ENCODE measurements around the gene TOMM20L. TPM values are rescaled to one million over a fixed set of nuclear protein-coding genes. Genes with fewer than 3 reads are reported as not detected.

TOMM20L gene
- total and polyA plus RNA-seq, 2 of the 13 experiments (the other 11 are each of a cell fraction or from before 2014, with no cell fraction given), result 0.46 TPM; not detected in 1

DNA sequence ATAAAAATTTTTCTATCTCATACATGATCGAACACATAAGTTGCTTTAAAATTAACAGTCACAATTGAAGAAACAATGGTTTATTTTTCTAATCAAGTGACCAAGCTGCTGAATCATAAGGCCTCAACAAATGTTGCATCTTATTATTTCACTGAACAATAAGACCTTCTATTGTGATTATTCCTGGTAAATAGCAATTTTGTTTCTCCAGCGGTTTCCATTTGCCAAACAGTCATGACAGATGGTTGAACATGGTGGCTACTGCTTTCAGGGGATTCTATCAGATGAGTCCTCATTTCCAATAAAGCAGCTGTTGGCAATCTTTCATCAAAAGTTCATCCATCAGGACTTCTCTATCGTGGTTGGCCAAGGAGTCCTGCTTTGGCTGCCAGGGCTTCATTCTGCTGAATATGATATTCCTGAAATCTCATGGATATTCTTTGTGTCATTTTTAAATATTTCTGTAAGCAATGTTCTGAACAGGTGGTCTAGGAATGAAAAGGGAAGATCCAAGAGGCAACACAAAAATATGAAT is 13.0 kb downstream of the TOMM20L start (continued):
- no peak for TF ChIP-seq ZNF576 (CRISPR knock-in tag; IDR thresholded peaks at IDR 0.05)
- no peak for TF ChIP-seq ZNF747 (CRISPR knock-in tag; IDR thresholded peaks at IDR 0.05; ENCODE audit: borderline replicate concordance)
- TF ChIP-seq FOSL2 (CRISPR knock-in tag; IDR thresholded peaks at IDR 0.05), result no peak
- no peak for TF ChIP-seq DR1 (CRISPR knock-in tag; IDR thresholded peaks at IDR 0.05)
- TF ChIP-seq ZFAT (CRISPR knock-in tag; conservative IDR thresholded peaks at IDR 0.05), result no peak
- TF ChIP-seq ZNF367 (CRISPR knock-in tag; IDR thresholded peaks at IDR 0.05; ENCODE audit: borderline replicate concordance), result no peak
- TF ChIP-seq DZIP1 (CRISPR knock-in tag; IDR thresholded peaks at IDR 0.05), result no peak
- no peak for TF ChIP-seq SIN3B (IDR thresholded peaks at IDR 0.05; ENCODE audit: low read length)
- TF ChIP-seq ZNF547 (CRISPR knock-in tag; IDR thresholded peaks at IDR 0.05), result no peak

- peaks cover 10 to 48% of the 10 kb centered on the region in 2 experiments for H3K36me3 ChIP-seq (replicated peaks in 1 of 2; ENCODE audit: control insufficient read depth in 1 of 2, insufficient read depth in 2 of 2, low read length in 2 of 2)
- no peak for DNase-seq (ENCODE audit: low spot score)
- no peaks in the 10 kb centered on the region for H4K20me1 ChIP-seq (ENCODE audit: insufficient read depth, low read length)
- no peaks in the 10 kb centered on the region for H3K9me3 ChIP-seq (ENCODE audit: low read length)
- intact Hi-C loops (cut with micrococcal nuclease; ENCODE audit: unreplicated experiment), result no loop called here
- WGBS (ENCODE audit: low lambda C conversion rate), result 92% methylated on average over 1 of the region's 1 CpG
- H3K27me3 ChIP-seq (ENCODE audit: control insufficient read depth in 1 of 2, insufficient read depth in 2 of 2, low read length in 2 of 2), result no peaks in the 10 kb centered on the region
- H3K4me2 ChIP-seq (ENCODE audit: low read depth, low read length), result no peak overlapping the region
- no peak overlapping the region for H3K27ac ChIP-seq (ENCODE audit: extremely low read length, insufficient read depth, low read length)
- FAIRE-seq, result no peak
- peak; percentile 91 for ATAC-seq
- peaks cover 4% of the 10 kb centered on the region; the same call in 1 of the 2 replicates for H3K4me1 ChIP-seq (ENCODE audit: insufficient read depth, low read length)
- BruUV-seq (replicated peaks), result TSS peak; percentile 21
- ChIA-PET POLR2A (no interaction called here), CTCF (ENCODE audit: low intra/inter-chr PET ratio, low total read pairs) (no interaction called here)
- no peak overlapping the region for H2AFZ ChIP-seq (ENCODE audit: low read length)
- in situ Hi-C loops (cut with HindIII; ENCODE audit: extremely low pct_ligation_motif_present, low pct_unique_long_range_greater_than_20kb), result no loop called here
- peaks cover 3% of the 10 kb centered on the region for H3K79me2 ChIP-seq (ENCODE audit: insufficient read depth, low read length)
- no peak overlapping the region for H3K4me3 ChIP-seq (replicated peaks in 1 of 3; ENCODE audit: insufficient read depth in 1 of 3, low read depth in 2 of 3, low read length in 3 of 3)
- no peak overlapping the region for H3K9ac ChIP-seq (ENCODE audit: insufficient read depth, low read depth, low read length)
- TF ChIP-seq, protein P1, sequence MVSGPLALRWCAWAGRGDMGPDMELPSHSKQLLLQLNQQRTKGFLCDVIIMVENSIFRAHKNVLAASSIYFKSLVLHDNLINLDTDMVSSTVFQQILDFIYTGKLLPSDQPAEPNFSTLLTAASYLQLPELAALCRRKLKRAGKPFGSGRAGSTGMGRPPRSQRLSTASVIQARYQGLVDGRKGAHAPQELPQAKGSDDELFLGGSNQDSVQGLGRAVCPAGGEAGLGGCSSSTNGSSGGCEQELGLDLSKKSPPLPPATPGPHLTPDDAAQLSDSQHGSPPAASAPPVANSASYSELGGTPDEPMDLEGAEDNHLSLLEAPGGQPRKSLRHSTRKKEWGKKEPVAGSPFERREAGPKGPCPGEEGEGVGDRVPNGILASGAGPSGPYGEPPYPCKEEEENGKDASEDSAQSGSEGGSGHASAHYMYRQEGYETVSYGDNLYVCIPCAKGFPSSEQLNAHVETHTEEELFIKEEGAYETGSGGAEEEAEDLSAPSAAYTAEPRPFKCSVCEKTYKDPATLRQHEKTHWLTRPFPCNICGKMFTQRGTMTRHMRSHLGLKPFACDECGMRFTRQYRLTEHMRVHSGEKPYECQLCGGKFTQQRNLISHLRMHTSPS (CRISPR knock-in tag; IDR thresholded peaks at IDR 0.05; ENCODE audit: low read depth), result no peak
- no peak for TF ChIP-seq ZNF569 (CRISPR knock-in tag; IDR thresholded peaks at IDR 0.05; ENCODE audit: borderline replicate concordance)
- TF ChIP-seq, protein P2, sequence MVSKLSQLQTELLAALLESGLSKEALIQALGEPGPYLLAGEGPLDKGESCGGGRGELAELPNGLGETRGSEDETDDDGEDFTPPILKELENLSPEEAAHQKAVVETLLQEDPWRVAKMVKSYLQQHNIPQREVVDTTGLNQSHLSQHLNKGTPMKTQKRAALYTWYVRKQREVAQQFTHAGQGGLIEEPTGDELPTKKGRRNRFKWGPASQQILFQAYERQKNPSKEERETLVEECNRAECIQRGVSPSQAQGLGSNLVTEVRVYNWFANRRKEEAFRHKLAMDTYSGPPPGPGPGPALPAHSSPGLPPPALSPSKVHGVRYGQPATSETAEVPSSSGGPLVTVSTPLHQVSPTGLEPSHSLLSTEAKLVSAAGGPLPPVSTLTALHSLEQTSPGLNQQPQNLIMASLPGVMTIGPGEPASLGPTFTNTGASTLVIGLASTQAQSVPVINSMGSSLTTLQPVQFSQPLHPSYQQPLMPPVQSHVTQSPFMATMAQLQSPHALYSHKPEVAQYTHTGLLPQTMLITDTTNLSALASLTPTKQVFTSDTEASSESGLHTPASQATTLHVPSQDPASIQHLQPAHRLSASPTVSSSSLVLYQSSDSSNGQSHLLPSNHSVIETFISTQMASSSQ (IDR thresholded peaks at IDR 0.05; ENCODE audit: low read depth), result no peak
- TF ChIP-seq, protein P2 (CRISPR knock-in tag; IDR thresholded peaks at IDR 0.05; ENCODE audit: borderline replicate concordance), result no peak
- no peak for TF ChIP-seq PAWR (CRISPR knock-in tag; IDR thresholded peaks at IDR 0.05; ENCODE audit: borderline replicate concordance)
- TF ChIP-seq ZNF672 (CRISPR knock-in tag; IDR thresholded peaks at IDR 0.05), result no peak
Observed at GRCh38 chr14:58414845-58415244, 19.1 kb downstream of the TOMM20L start.

Measured in HepG2 (cell line).